ENCODE data around the gene TAX1BP1.

TAX1BP1 gene

DNA sequence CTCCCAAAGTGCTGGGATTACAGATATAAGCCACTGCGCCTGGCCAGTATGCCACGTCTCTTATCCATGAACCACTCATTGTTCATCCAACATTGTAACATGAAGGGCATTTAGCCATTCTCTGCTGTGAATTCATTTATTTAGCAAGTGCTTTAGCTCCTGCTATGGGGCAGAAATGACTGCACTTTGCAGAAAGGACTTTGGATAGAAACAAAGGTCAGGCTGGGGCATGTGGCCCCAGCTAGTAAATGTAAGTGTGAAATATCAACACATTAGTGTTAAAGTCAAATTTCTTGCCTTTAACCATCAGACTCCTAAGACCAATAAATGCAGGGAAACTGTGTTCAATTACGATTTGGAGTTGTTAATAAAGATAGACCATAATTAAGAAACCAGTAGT, 27.7 kb upstream of the TAX1BP1 start:
- no peak overlapping the region for H3K27ac ChIP-seq (ENCODE audit: low read depth, low read length)

DNA sequence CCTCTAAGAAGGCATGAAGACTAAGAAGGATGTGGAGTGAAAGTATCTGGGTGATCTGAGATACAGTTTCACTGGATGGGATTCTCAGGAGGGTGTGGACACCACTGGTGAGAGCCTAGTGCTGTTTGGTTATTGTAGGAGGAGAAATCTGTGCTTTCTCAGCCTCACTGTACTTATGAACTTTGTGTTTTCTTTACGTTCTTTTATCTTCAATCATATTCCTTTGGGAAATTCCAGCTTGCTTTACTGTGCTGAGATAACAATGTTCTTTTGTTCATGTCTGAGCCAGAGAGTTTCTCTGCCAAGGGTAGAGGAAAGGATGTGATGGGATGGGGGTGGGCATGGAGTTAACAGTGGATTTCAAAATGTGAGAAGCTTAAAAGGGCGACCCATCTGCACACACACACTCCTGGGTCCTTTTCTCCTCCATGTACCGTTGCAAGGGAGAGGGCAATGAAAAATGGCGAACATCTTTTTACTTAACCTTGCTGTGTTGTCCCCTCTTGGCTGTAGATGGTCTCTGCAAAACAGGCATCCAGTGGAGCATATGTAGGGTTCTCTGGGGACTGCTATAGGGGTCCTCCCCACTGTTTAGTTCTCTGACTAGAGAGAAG, 25.0 kb upstream of the TAX1BP1 start:
- Histone ChIP-seq H3K9ac (ENCODE audit: low read length) (no peak overlapping the region), H3K27ac (ENCODE audit: low read depth, low read length) (no peak overlapping the region), H3K36me3 (ENCODE audit: control insufficient read depth, insufficient read depth, low read length) (no peaks in the 10 kb centered on the region), H3K4me3 (ENCODE audit: low read length) (no peak overlapping the region), H3K4me1 (ENCODE audit: control insufficient read depth, insufficient read depth, low read length) (no peaks in the 10 kb centered on the region), H3K27me3 (ENCODE audit: control insufficient read depth, insufficient read depth, low read length) (no peaks in the 10 kb centered on the region)

More for the DNA sequence above, 27.7 kb upstream of the TAX1BP1 start:
- H3K36me3 ChIP-seq (ENCODE audit: control insufficient read depth, insufficient read depth, low read length): no peaks in the 10 kb centered on the region
- no peaks in the 10 kb centered on the region for H3K4me1 ChIP-seq (ENCODE audit: control insufficient read depth, insufficient read depth, low read length)
- H3K27me3 ChIP-seq (ENCODE audit: control insufficient read depth, insufficient read depth, low read length): no peaks in the 10 kb centered on the region
- H3K4me3 ChIP-seq (ENCODE audit: low read length): no peak overlapping the region
- no peak overlapping the region for H3K9ac ChIP-seq (ENCODE audit: low read length)

DNA sequence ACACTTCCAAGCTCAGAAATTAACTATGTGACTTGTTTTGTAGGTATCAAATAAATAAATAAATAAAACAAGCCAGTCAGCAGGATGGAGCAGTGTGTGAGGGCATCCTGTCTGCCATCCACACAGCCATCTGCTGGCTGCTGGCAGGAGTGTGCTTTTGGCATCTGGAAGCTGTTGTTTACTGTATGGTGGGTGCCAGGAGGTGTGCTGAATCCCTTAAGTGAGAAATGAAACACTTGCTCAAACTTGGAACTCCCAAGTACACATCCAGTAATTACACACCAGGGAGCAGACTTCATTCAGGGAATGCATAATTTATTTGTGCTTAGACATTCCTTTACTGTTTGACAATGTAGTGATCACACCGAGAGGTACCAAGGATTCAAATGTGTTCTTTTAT, 16.9 kb upstream of the TAX1BP1 start:
- H3K36me3 ChIP-seq (ENCODE audit: control insufficient read depth, insufficient read depth, low read length): no peaks in the 10 kb centered on the region
- H3K27ac ChIP-seq (ENCODE audit: low read depth, low read length): no peak overlapping the region
- no peak overlapping the region for H3K9ac ChIP-seq (ENCODE audit: low read length)
- no peaks in the 10 kb centered on the region for H3K27me3 ChIP-seq (ENCODE audit: control insufficient read depth, insufficient read depth, low read length)
- H3K4me1 ChIP-seq (ENCODE audit: control insufficient read depth, insufficient read depth, low read length): no peaks in the 10 kb centered on the region
- H3K4me3 ChIP-seq (ENCODE audit: low read length): no peak overlapping the region

DNA sequence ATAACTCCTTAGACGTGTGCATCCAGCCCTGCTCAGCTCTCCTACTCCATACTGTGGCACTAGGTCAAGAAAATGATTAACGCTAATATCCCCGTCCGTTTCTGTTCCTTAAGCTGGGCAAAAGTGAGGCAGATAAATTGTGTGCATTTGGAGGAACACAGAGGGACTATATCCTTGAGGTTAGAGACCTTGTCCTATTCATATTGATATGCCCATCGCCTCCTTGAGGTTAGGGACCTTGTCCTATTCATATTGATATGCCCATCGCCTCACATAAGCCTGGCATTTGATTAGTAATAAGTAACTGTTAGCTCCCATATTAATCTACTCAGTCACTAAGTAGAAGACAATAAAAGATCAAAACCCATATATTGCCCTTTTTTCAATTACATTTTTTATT, 12.9 kb upstream of the TAX1BP1 start:
- Histone ChIP-seq H3K36me3 (ENCODE audit: control insufficient read depth, insufficient read depth, low read length) (no peaks in the 10 kb centered on the region), H3K27ac (ENCODE audit: low read depth, low read length) (no peak overlapping the region), H3K4me3 (ENCODE audit: low read length) (no peak overlapping the region), H3K4me1 (ENCODE audit: control insufficient read depth, insufficient read depth, low read length) (no peaks in the 10 kb centered on the region), H3K9ac (ENCODE audit: low read length) (no peak overlapping the region), H3K27me3 (ENCODE audit: control insufficient read depth, insufficient read depth, low read length) (no peaks in the 10 kb centered on the region)

DNA sequence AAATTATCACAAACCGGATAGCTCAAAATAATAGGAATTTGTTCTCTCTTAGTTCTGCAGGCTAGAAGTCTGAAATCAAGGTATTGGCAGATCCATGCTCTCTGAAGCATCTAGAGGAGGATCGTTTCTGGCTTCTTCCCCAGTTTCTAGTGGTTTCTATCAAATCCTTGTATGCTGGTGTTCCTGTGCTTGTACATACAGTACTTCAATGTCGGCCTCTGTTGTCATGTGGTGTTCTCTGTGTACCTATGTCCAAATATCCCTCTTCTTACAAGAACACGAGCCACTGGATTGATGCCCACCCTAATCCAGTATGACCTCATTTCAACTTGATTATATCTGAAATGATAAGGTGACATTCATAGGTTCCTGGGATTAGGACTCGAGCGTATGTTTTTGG, 9.8 kb upstream of the TAX1BP1 start:
- H3K4me3 ChIP-seq (ENCODE audit: low read length): no peak overlapping the region
- H3K9ac ChIP-seq (ENCODE audit: low read length): no peak overlapping the region
- H3K27ac ChIP-seq (ENCODE audit: low read depth, low read length): no peak overlapping the region
- no peaks in the 10 kb centered on the region for H3K36me3 ChIP-seq (ENCODE audit: control insufficient read depth, insufficient read depth, low read length)
- H3K27me3 ChIP-seq (ENCODE audit: control insufficient read depth, insufficient read depth, low read length): no peaks in the 10 kb centered on the region
- H3K4me1 ChIP-seq (ENCODE audit: control insufficient read depth, insufficient read depth, low read length): no peaks in the 10 kb centered on the region

DNA sequence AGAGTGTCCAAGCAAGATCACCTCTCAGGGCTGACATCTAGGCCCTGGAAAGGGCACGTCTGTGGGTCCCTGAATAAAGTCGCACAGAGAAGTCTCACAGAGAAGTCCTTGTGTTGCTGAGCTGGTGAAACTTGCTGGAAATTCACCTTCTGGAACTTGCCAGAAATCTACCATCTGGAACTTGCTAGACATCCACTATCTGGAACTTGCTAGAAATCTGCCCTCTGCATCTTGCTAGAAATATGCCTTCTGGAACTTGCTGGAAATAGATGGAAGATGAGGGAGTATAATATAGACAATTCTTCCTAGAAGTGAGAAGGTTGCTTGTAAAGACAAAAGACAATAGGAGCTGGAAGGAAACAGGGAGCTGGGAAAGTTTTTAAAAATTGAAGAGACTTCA, 5.4 kb upstream of the TAX1BP1 start:
- Histone ChIP-seq H3K4me1 (ENCODE audit: control insufficient read depth, insufficient read depth, low read length) (peaks cover 6% of the 10 kb centered on the region), H3K4me3 (ENCODE audit: low read length) (no peak overlapping the region), H3K27ac (ENCODE audit: low read depth, low read length) (no peak overlapping the region), H3K9ac (ENCODE audit: low read length) (no peak overlapping the region), H3K27me3 (ENCODE audit: control insufficient read depth, insufficient read depth, low read length) (no peaks in the 10 kb centered on the region), H3K36me3 (ENCODE audit: control insufficient read depth, insufficient read depth, low read length) (no peaks in the 10 kb centered on the region)

DNA sequence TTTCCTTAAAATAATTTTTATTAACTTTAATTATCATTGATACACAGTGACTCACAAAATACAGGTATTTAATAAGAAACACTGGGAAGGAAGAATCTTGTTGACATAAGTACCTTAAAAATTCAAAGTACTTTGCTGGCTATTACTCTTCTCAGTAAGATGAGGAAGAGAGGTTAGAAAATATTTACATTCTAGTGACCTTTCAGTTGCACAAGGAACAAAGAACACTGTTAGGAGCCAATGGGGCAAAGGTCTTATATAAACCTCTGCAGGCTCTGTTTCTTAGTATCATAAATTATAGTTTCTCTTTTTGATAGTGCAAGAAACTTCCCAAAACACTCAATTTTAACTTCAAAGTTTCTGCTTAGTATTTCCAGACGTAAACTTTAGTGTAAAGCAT, 4.8 kb upstream of the TAX1BP1 start:
- Histone ChIP-seq H3K4me1 (ENCODE audit: control insufficient read depth, insufficient read depth, low read length) (peaks cover 6% of the 10 kb centered on the region), H3K4me3 (ENCODE audit: low read length) (no peak overlapping the region), H3K27ac (ENCODE audit: low read depth, low read length) (no peak overlapping the region), H3K36me3 (ENCODE audit: control insufficient read depth, insufficient read depth, low read length) (no peaks in the 10 kb centered on the region), H3K27me3 (ENCODE audit: control insufficient read depth, insufficient read depth, low read length) (no peaks in the 10 kb centered on the region), H3K9ac (ENCODE audit: low read length) (no peak overlapping the region)

DNA sequence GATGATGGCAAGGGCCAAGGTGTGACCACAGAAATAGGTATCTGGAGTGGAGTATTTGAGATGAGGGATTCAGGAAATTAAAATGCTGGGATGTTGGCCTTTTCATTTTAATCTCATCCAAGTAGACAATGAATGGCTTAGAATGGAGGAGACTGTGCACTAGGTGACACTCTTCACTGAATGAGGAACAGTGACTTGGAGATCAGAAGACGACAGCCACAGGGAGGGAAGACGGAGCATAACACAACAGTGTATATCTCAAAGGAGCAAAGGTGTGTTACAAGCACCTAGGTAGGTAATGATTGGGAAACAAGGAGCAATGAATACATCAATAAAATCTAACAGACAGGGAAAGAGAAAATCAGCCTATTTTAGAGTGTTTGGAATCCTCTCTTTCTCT, 4.1 kb upstream of the TAX1BP1 start:
- peaks cover 6% of the 10 kb centered on the region for H3K4me1 ChIP-seq (ENCODE audit: control insufficient read depth, insufficient read depth, low read length)
- no peak overlapping the region for H3K9ac ChIP-seq (ENCODE audit: low read length)
- no peak overlapping the region for H3K27ac ChIP-seq (ENCODE audit: low read depth, low read length)
- no peak overlapping the region for H3K4me3 ChIP-seq (ENCODE audit: low read length)
- no peaks in the 10 kb centered on the region for H3K27me3 ChIP-seq (ENCODE audit: control insufficient read depth, insufficient read depth, low read length)
- H3K36me3 ChIP-seq (ENCODE audit: control insufficient read depth, insufficient read depth, low read length): no peaks in the 10 kb centered on the region

DNA sequence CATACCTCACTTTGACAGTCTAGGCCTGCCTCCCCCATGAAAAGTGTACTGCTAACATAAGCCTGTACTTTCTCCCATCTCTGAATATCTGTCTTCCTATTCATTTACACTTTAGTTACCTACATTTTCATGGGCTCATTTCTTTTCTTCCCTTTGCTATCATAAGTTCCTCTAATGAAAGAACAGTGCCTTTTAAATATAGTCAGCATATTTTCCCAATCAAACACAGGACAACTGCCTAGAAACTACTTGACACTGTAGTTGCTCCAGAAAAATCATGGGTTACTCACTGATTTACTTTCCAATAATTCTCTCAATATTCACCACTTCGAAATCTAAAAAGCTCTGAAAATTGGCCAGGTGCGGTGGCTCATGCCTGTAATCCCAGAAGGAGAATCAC, 2.8 kb upstream of the TAX1BP1 start:
- Histone ChIP-seq H3K27ac (ENCODE audit: low read depth, low read length) (no peak overlapping the region), H3K36me3 (ENCODE audit: control insufficient read depth, insufficient read depth, low read length) (no peaks in the 10 kb centered on the region), H3K9ac (ENCODE audit: low read length) (no peak overlapping the region), H3K4me1 (ENCODE audit: control insufficient read depth, insufficient read depth, low read length) (peaks cover 9% of the 10 kb centered on the region), H3K27me3 (ENCODE audit: control insufficient read depth, insufficient read depth, low read length) (no peaks in the 10 kb centered on the region), H3K4me3 (ENCODE audit: low read length) (no peak overlapping the region)

DNA sequence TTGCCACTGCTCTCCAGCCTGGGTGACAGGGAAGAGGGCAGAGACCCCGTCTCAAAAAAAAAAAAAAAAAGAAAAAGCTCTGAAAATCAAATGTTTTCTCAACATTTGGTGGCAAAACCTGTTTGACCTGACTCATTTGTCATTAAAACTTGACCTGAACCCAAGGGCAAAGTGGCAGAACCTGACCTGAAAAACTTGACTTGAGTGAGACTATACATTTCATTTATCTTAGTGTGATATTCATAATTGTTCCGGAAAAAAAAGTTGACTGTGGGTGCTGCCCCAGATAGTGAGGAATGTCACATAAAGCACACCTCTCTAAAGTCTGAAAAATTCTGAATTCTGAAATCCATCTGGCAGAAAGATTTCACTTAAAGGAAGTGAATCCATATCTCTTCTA, 2.3 kb upstream of the TAX1BP1 start:
- Histone ChIP-seq H3K9ac (ENCODE audit: low read length) (no peak overlapping the region), H3K4me3 (ENCODE audit: low read length) (no peak overlapping the region), H3K4me1 (ENCODE audit: control insufficient read depth, insufficient read depth, low read length) (peaks cover 9% of the 10 kb centered on the region), H3K27ac (ENCODE audit: low read depth, low read length) (no peak overlapping the region), H3K27me3 (ENCODE audit: control insufficient read depth, insufficient read depth, low read length) (no peaks in the 10 kb centered on the region), H3K36me3 (ENCODE audit: control insufficient read depth, insufficient read depth, low read length) (no peaks in the 10 kb centered on the region)

DNA sequence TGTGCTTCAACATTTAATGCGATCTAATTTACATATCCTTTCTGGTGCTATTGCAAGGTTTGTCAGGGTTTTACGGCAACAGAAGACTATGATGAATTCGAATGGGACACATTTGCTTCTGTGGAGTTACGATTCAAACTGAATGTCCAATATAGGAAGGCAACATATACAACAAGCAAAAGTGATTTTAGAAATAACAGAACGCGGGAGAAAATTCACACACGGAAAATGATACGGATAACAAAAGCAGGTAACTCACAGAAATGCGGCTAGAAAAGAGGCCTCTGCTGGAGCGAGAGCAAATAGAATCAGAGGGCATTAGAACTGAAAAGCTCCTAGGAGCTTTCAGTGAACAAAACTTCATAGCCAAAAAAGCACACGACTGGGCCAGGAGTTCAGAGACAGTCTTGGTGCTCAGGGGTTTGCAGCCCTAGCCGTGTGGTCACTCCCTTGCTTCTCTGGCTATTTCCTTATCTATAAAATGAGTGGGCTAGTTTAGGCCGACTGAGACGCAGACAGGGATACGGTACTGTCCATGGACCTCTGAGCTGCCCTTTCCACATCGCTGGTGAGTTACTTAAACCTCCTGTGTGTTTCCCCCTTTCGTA, 557 bp upstream of the TAX1BP1 start:
- Histone ChIP-seq H3K4me1 (ENCODE audit: control insufficient read depth, insufficient read depth, low read length) (peaks cover 9% of the 10 kb centered on the region), H3K27me3 (ENCODE audit: control insufficient read depth, insufficient read depth, low read length) (no peaks in the 10 kb centered on the region)

DNA sequence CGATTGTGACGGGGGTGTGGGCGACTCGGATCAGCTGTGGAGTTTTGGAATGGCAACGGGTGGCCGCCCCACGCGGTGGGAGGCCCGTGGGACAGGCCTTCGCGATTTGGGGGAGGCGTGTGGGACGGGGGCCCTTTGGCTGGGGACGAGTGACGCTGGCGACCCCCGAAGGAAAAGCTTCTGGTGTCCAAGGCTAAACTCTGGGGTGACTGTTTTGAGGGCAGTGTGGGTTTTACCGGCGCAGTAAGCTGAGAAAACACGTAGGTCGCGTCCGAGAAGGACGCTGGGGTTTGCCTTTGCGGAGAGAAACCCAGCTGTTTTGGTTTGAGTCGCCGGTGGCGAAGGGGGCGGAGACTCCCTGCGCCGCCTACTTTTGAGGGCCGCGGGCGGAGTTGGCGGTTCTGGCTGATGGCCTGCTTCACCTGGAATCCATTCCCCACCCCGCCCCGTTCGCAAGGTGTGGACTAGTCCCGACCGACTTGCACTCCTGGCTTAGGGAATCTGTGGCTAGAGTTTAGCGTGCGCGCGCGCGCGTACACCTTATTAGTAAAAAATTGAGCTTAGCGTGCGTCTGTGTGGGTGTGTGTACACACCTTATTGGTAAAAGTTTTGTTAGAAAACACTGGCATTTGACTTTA, 606 bp downstream of the TAX1BP1 start:
- peaks cover 9% of the 10 kb centered on the region for H3K4me1 ChIP-seq (ENCODE audit: control insufficient read depth, insufficient read depth, low read length)
- H3K27ac ChIP-seq (ENCODE audit: low read depth, low read length): peak overlapping the region; percentile 87
- peak overlapping the region; percentile 87 for H3K4me3 ChIP-seq (ENCODE audit: low read length)
- no peaks in the 10 kb centered on the region for H3K27me3 ChIP-seq (ENCODE audit: control insufficient read depth, insufficient read depth, low read length)
- peak overlapping the region; percentile 45 for H3K9ac ChIP-seq (ENCODE audit: low read length)
- no peaks in the 10 kb centered on the region for H3K36me3 ChIP-seq (ENCODE audit: control insufficient read depth, insufficient read depth, low read length)

More for the DNA sequence above, 557 bp upstream of the TAX1BP1 start:
- Histone ChIP-seq H3K9ac (ENCODE audit: low read length) (peak overlapping the region; percentile 12), H3K27ac (ENCODE audit: low read depth, low read length) (peak overlapping the region; percentile 87), H3K36me3 (ENCODE audit: control insufficient read depth, insufficient read depth, low read length) (no peaks in the 10 kb centered on the region), H3K4me3 (ENCODE audit: low read length) (peak overlapping the region; percentile 69)
